MM.1S (cell line): Measurements from ENCODE around the gene TOX3.

Experiments used
- DNase-seq: peaks from one replicate; pipeline ENCODE4 v3.0.0-alpha.2; 2015
- H2AFZ ChIP-seq: fragments of 300-600 bp; sonication (generic); 2 replicates; pipeline ENCODE4 v1.6.0; 2016; ENCODE audit warnings: antibody characterized with exemption, low read length
- H3F3A ChIP-seq: fragments of 300-600 bp; sonication (generic); 2 replicates; pipeline ENCODE4 v1.6.1; 2016; ENCODE audit warnings: mild to moderate bottlenecking, antibody characterized with exemption, low read length, moderate library complexity, mixed read lengths; ENCODE audit not compliant: insufficient read depth
- H3K27ac ChIP-seq: fragments of 300-600 bp; sonication (generic); 2 replicates; pipeline ENCODE4 v1.5.1; 2016; ENCODE audit warnings: mild to moderate bottlenecking, low read length
- H3K27me3 ChIP-seq: fragments of 300-600 bp; sonication (generic); replicated peaks from 2 replicates; pipeline ENCODE4 v1.6.0; 2016; ENCODE audit warnings: low read length; ENCODE audit not compliant: insufficient read depth
- H3K36me3 ChIP-seq: fragments of 300-600 bp; sonication (generic); replicated peaks from 2 replicates; pipeline ENCODE4 v1.6.1; 2016; ENCODE audit warnings: mild to moderate bottlenecking, low read length, mixed read lengths; ENCODE audit not compliant: insufficient read depth
- H3K4me1 ChIP-seq: fragments of 300-600 bp; sonication (generic); 2 replicates; pipeline ENCODE4 v1.6.1; 2016; ENCODE audit warnings: low read length, mixed read lengths
- H3K4me2 ChIP-seq: fragments of 300-600 bp; sonication (generic); 2 replicates; pipeline ENCODE4 v1.6.0; 2016; ENCODE audit warnings: low read depth, low read length
- H3K4me3 ChIP-seq: fragments of 300-600 bp; sonication (generic); 2 replicates; pipeline ENCODE4 v1.5.1; 2016; ENCODE audit warnings: low read length, mixed read lengths
- H3K79me2 ChIP-seq: fragments of 300-600 bp; sonication (generic); 2 replicates; pipeline ENCODE4 v1.6.1; 2016; ENCODE audit warnings: mixed run types, low read length, mixed read lengths
- H3K9ac ChIP-seq: fragments of 300-600 bp; sonication (generic); 2 replicates; pipeline ENCODE4 v1.6.1; 2016; ENCODE audit warnings: low read length, mixed read lengths
- H3K9me2 ChIP-seq: fragments of 300-600 bp; sonication (generic); replicated peaks from 2 replicates; pipeline ENCODE4 v1.6.1; 2016; ENCODE audit warnings: mild to moderate bottlenecking, low read length, mixed read lengths; ENCODE audit not compliant: insufficient read depth
- H3K9me3 ChIP-seq: fragments of 300-600 bp; sonication (generic); replicated peaks from 2 replicates; pipeline ENCODE4 v1.6.1; 2016; ENCODE audit warnings: mild to moderate bottlenecking, low read length, mixed read lengths; ENCODE audit not compliant: insufficient read depth
- H4K20me1 ChIP-seq: fragments of 300-600 bp; sonication (generic); 2 replicates; pipeline ENCODE4 v1.6.1; 2016; ENCODE audit warnings: mild to moderate bottlenecking, low read length, moderate library complexity, mixed read lengths; ENCODE audit not compliant: insufficient read depth
- EZH2 ChIP-seq: fragments of 300-600 bp; sonication (generic); optimal IDR thresholded peaks from 2 replicates; pipeline ENCODE3; 2017; ENCODE audit warnings: low read depth, mild to moderate bottlenecking, antibody characterized with exemption, low read length, mixed read lengths
- EZH2phosphoT487 ChIP-seq: fragments of 300-600 bp; sonication (generic); IDR thresholded peaks from 2 replicates; pipeline ENCODE4 v1.6.1; 2018; ENCODE audit warnings: antibody characterized with exemption, low read length
- TF ChIP-seq, protein P1 (sequence below): fragments of 300-600 bp; sonication (generic); IDR thresholded peaks from 2 replicates; pipeline ENCODE4 v1.5.1; 2016; ENCODE audit warnings: antibody characterized with exemption, low read length, mixed read lengths

Gene TOX3

DNA sequence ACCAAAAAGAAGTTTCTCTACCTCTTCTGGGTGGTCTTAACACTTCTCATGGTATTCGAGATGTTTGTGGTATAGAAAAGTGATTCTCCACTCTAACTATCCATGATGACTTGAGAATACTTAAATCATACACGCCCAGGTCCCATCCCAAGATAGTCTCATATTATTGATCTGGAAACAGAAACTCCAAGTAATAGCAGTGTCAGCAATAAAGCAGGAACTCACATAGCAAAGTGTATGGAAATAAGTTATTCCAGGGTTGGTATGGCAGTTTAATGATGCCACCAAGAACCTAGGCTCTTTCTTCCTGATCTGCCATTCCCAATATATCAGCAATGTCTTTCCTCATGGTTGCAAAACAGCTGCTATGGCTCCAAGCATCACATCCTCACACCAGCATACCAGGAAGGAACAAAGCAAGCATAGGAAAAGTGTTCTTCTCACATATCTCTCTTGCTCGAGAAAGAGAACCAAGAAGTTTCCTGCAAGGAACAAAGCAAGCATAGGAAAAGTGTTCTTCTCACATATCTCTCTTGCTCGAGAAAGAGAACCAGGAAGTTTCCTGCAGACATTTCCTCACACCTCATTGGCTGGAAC, 23.6 kb upstream of the TOX3 start:
- Histone ChIP-seq H3K27ac (no peak overlapping the region), H4K20me1 (no peaks in the 10 kb centered on the region), H3K4me2 (no peak overlapping the region), H3K27me3 (no peaks in the 10 kb centered on the region), H3K4me1 (no peaks in the 10 kb centered on the region), H2AFZ (no peak overlapping the region), H3K9me2 (no peaks in the 10 kb centered on the region), H3K9me3 (no peaks in the 10 kb centered on the region), H3F3A (no peaks in the 10 kb centered on the region), H3K9ac (no peak overlapping the region), H3K79me2 (no peaks in the 10 kb centered on the region), H3K36me3 (no peaks in the 10 kb centered on the region), H3K4me3 (no peak overlapping the region)
- no peak for DNase-seq
- TF ChIP-seq EZH2: no peak
- TF ChIP-seq EZH2phosphoT487: no peak
- TF ChIP-seq, protein P1, sequence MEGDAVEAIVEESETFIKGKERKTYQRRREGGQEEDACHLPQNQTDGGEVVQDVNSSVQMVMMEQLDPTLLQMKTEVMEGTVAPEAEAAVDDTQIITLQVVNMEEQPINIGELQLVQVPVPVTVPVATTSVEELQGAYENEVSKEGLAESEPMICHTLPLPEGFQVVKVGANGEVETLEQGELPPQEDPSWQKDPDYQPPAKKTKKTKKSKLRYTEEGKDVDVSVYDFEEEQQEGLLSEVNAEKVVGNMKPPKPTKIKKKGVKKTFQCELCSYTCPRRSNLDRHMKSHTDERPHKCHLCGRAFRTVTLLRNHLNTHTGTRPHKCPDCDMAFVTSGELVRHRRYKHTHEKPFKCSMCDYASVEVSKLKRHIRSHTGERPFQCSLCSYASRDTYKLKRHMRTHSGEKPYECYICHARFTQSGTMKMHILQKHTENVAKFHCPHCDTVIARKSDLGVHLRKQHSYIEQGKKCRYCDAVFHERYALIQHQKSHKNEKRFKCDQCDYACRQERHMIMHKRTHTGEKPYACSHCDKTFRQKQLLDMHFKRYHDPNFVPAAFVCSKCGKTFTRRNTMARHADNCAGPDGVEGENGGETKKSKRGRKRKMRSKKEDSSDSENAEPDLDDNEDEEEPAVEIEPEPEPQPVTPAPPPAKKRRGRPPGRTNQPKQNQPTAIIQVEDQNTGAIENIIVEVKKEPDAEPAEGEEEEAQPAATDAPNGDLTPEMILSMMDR: no peak

GRCh38 chr16:52569701-52570100, 22.8 kb upstream of the TOX3 start:
- Histone ChIP-seq H3K9ac (no peak overlapping the region), H3F3A (no peaks in the 10 kb centered on the region), H3K27ac (no peak overlapping the region), H3K27me3 (no peaks in the 10 kb centered on the region), H2AFZ (no peak overlapping the region), H3K4me3 (no peak overlapping the region), H3K79me2 (no peaks in the 10 kb centered on the region), H4K20me1 (no peaks in the 10 kb centered on the region), H3K4me1 (no peaks in the 10 kb centered on the region), H3K36me3 (no peaks in the 10 kb centered on the region), H3K4me2 (no peak overlapping the region), H3K9me2 (no peaks in the 10 kb centered on the region), H3K9me3 (no peaks in the 10 kb centered on the region)
- TF ChIP-seq EZH2 (no peak), EZH2phosphoT487 (no peak)
- TF ChIP-seq, protein P1: no peak
- DNase-seq: no peak

- H3K4me1 ChIP-seq: no peaks in the 10 kb centered on the region
- TF ChIP-seq EZH2phosphoT487 (no peak), EZH2 (no peak)
- TF ChIP-seq, protein P1: no peak
- no peaks in the 10 kb centered on the region for H3K79me2 ChIP-seq
- no peak for DNase-seq
- H4K20me1 ChIP-seq: no peaks in the 10 kb centered on the region
- no peaks in the 10 kb centered on the region for H3K27me3 ChIP-seq
- H3K4me3 ChIP-seq: no peak overlapping the region
- no peak overlapping the region for H3K27ac ChIP-seq
- H3K9me3 ChIP-seq: no peaks in the 10 kb centered on the region
- H2AFZ ChIP-seq: no peak overlapping the region
- no peak overlapping the region for H3K9ac ChIP-seq
- H3K4me2 ChIP-seq: no peak overlapping the region
- no peaks in the 10 kb centered on the region for H3F3A ChIP-seq
- no peaks in the 10 kb centered on the region for H3K36me3 ChIP-seq
- H3K9me2 ChIP-seq: no peaks in the 10 kb centered on the region
Observed at GRCh38 chr16:52568983-52569690, 22.2 kb upstream of the TOX3 start.
